MM.1S (cell line): ENCODE data around the gene SLC25A6.

ENCODE experiments used
- CTCF ChIP-seq: fragments of 300-600 bp; sonication (generic); IDR thresholded peaks from 2 replicates; pipeline ENCODE4 v1.5.1; 2016; ENCODE audit warnings: antibody characterized with exemption, low read length, mixed read lengths
- EZH2 ChIP-seq: fragments of 300-600 bp; sonication (generic); optimal IDR thresholded peaks from 2 replicates; pipeline ENCODE3; 2017; ENCODE audit warnings: low read depth, mild to moderate bottlenecking, antibody characterized with exemption, low read length, mixed read lengths
- EZH2phosphoT487 ChIP-seq: fragments of 300-600 bp; sonication (generic); IDR thresholded peaks from 2 replicates; pipeline ENCODE4 v1.6.1; 2018; ENCODE audit warnings: antibody characterized with exemption, low read length

DNA sequence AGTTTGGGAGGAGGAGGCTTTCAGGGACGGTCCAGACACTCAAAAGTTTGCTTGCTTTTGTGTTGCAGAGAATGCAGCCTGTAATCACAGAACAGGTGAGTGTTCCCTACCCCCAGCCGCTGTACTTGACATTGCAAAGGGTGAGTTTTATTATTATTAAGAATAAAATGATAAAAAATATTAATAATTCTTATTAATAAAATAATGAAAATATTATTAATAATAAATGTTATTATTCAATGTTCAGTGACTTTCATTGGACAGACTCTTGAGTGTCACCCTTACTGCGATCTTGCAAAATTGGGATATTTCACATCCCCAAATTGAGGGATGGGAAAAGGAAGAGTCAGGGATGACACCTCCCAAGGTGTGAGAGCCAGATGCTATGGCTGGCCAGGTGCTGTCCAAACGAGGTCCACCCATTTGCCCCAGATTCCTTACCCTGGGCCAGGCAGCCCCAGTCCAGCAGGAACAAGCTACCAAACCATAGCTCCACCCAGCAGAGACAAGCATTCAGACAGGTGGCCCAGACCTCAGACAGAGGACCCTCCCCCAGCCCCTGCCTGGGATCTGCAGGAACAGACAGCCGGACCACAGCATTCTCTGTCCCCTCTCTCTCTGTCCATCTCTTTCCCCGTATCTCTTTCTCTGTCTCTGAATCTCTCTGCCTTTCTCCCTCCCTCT is 33.0 kb downstream of the SLC25A6 start:
- no peak for TF ChIP-seq CTCF
- no peak for TF ChIP-seq EZH2
- TF ChIP-seq EZH2phosphoT487: no peak
